Measurements from ENCODE around the gene RABGAP1L. TPM values are rescaled to one million over a fixed set of nuclear protein-coding genes. Genes with fewer than 3 reads are reported as not detected.

RABGAP1L gene
- polyA plus RNA-seq, 3 donors, result 35.2 to 75.3 (median 63.3) TPM

DNA sequence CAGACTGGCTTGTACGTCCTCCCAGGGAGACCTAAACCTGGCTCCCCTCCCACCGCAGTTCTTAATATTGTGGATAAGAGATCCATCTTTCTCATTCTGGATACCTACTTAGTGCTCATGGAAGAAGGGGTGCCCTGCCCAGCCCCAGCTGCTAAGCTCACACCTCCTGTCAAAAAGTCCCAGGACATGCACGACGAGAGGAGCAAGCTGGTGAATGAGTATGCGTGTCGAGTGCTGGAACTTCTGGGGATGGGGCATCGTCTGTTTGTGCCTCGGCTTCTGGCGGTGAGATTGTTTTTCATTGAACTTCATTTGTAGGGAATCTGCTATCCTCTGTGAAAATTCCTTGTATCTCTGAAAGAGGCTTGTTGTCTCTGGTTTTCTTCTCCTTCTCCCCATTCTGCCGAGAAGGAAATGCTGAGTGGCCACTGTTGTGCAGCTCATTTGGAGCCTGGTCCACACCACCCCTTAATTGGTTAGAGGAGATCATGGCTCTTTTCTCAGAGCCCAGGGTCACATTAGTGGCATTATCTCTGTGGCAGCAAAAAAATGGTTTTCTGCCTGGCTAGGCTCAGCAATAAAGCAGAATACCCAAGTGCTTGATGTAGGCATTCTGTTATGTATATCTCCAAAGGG lies 641.0 kb downstream of the RABGAP1L start:
- no peaks in the 10 kb centered on the region for H3K36me3 Mint-ChIP-seq
- H3K4me1 ChIP-seq (ENCODE audit: control insufficient read depth in 1 of 2, insufficient read depth in 2 of 2, low read length in 2 of 2), result peaks cover 17 to 18% of the 10 kb centered on the region in 2 donors
- H3K79me2 ChIP-seq (ENCODE audit: insufficient read depth, low read length), result no peaks in the 10 kb centered on the region
- peak overlapping the region; percentile 67 to 86 (median 72) for H3K4me3 ChIP-seq (replicated peaks in 1 of 3; ENCODE audit: low read depth in 2 of 3, low read length in 3 of 3)
- no peaks in the 10 kb centered on the region for H3K27me3 ChIP-seq (ENCODE audit: control insufficient read depth in 2 of 2, insufficient read depth in 2 of 2, low read length in 2 of 2)
- H3K4me2 ChIP-seq (replicated peaks; ENCODE audit: extremely low read depth, low read length, poor library complexity, severe bottlenecking), result peak overlapping the region; percentile 73
- peaks cover 0 to 3% (median 0%) of the 10 kb centered on the region in 3 donors for H3K27me3 Mint-ChIP-seq (ENCODE audit: low read depth in 3 of 3)
- no peaks in the 10 kb centered on the region for H3K36me3 ChIP-seq (replicated peaks in 1 of 2; ENCODE audit: control insufficient read depth in 1 of 2, insufficient read depth in 2 of 2, low read length in 2 of 2)
- DNase-seq, result peak in 1 of 3 donors; percentile 5
- TF ChIP-seq, protein P1, sequence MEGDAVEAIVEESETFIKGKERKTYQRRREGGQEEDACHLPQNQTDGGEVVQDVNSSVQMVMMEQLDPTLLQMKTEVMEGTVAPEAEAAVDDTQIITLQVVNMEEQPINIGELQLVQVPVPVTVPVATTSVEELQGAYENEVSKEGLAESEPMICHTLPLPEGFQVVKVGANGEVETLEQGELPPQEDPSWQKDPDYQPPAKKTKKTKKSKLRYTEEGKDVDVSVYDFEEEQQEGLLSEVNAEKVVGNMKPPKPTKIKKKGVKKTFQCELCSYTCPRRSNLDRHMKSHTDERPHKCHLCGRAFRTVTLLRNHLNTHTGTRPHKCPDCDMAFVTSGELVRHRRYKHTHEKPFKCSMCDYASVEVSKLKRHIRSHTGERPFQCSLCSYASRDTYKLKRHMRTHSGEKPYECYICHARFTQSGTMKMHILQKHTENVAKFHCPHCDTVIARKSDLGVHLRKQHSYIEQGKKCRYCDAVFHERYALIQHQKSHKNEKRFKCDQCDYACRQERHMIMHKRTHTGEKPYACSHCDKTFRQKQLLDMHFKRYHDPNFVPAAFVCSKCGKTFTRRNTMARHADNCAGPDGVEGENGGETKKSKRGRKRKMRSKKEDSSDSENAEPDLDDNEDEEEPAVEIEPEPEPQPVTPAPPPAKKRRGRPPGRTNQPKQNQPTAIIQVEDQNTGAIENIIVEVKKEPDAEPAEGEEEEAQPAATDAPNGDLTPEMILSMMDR (IDR thresholded peaks at IDR 0.05), result no peak
- no peaks in the 10 kb centered on the region for H3K9me3 ChIP-seq (replicated peaks in 1 of 2; ENCODE audit: control insufficient read depth in 1 of 2, insufficient read depth in 1 of 2, low read length in 2 of 2)
- intact Hi-C loops (cut with micrococcal nuclease), result no loop called here
- no peak overlapping the region for H3K27ac Mint-ChIP-seq
- H2AFZ ChIP-seq (ENCODE audit: insufficient read depth, low read depth, low read length, poor library complexity, severe bottlenecking), result peak overlapping the region; percentile 90
- no peak overlapping the region for H3K4me3 Mint-ChIP-seq
- WGBS (ENCODE audit: insufficient coverage), result no CpG with 5 or more reads among the region's 10 CpGs
- peak overlapping the region; percentile 10 to 75 for H3K27ac ChIP-seq (ENCODE audit: low read depth in 1 of 2, low read length in 2 of 2)
- H3K4me1 Mint-ChIP-seq, result no peaks in the 10 kb centered on the region
- H3K9me3 Mint-ChIP-seq, result no peaks in the 10 kb centered on the region
- H3K9ac ChIP-seq (ENCODE audit: insufficient read depth, low read length, poor library complexity, severe bottlenecking), result peak overlapping the region; percentile 70
- no peaks in the 10 kb centered on the region for H4K20me1 ChIP-seq (ENCODE audit: insufficient read depth, low read length)

DNA sequence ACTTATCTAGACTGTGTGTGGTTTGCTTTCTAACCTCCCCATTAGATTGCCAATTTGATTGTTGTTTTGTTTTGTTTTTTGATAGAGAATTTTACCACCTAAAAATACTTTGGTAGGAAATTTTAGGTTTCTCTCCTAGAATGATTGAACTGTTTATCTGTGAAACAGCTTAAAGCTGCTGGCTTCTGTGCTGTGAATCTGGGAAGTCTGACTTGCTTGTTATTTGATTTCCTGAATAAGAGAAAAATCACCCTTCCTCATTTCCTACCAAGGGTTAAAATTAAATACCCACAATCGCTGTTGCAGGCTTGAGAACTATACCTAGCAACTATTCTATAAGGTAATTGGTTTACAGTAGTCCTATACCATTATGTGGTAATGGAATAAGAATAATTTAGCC lies 641.6 kb downstream of the RABGAP1L start:
- Histone ChIP-seq H3K79me2 (ENCODE audit: insufficient read depth, low read length) (no peaks in the 10 kb centered on the region), H3K9ac (ENCODE audit: insufficient read depth, low read length, poor library complexity, severe bottlenecking) (peak overlapping the region; percentile 70), H3K4me1 (ENCODE audit: control insufficient read depth in 1 of 2, insufficient read depth in 2 of 2, low read length in 2 of 2) (peaks cover 17 to 18% of the 10 kb centered on the region in 2 donors), H4K20me1 (ENCODE audit: insufficient read depth, low read length) (no peaks in the 10 kb centered on the region), H3K27me3 (ENCODE audit: control insufficient read depth in 2 of 2, insufficient read depth in 2 of 2, low read length in 2 of 2) (no peaks in the 10 kb centered on the region), H3K9me3 (replicated peaks in 1 of 2; ENCODE audit: control insufficient read depth in 1 of 2, insufficient read depth in 1 of 2, low read length in 2 of 2) (no peaks in the 10 kb centered on the region), H2AFZ (ENCODE audit: insufficient read depth, low read depth, low read length, poor library complexity, severe bottlenecking) (peak overlapping the region; percentile 90), H3K27ac (ENCODE audit: low read depth in 1 of 2, low read length in 2 of 2) (no peak overlapping the region), H3K36me3 (replicated peaks in 1 of 2; ENCODE audit: control insufficient read depth in 1 of 2, insufficient read depth in 2 of 2, low read length in 2 of 2) (no peaks in the 10 kb centered on the region), H3K4me3 (replicated peaks in 1 of 3; ENCODE audit: low read depth in 2 of 3, low read length in 3 of 3) (peak overlapping the region in 1 of 3 experiments; percentile 86), H3K4me2 (replicated peaks; ENCODE audit: extremely low read depth, low read length, poor library complexity, severe bottlenecking) (peak overlapping the region; percentile 73)
- Mint-ChIP-seq H3K27ac (no peak overlapping the region), H3K27me3 (ENCODE audit: low read depth in 3 of 3) (peaks cover 0 to 3% (median 0%) of the 10 kb centered on the region in 3 donors), H3K9me3 (no peaks in the 10 kb centered on the region), H3K4me3 (no peak overlapping the region), H3K4me1 (no peaks in the 10 kb centered on the region), H3K36me3 (no peaks in the 10 kb centered on the region)
- WGBS (ENCODE audit: insufficient coverage), result no CpG with 5 or more reads among the region's 1 CpG
- DNase-seq, result no peak
- TF ChIP-seq, protein P1 (IDR thresholded peaks at IDR 0.05), result no peak
- intact Hi-C loops (cut with micrococcal nuclease), result no loop called here

Measured in CD14-positive monocyte (primary cell).